ENCODE results near the gene TTC6. TPM values are rescaled to one million over a fixed set of nuclear protein-coding genes. Genes with fewer than 3 reads are reported as not detected.

The TTC6 gene
- total RNA-seq, 1 experiment from 2014 or later: 0.54 TPM

DNA sequence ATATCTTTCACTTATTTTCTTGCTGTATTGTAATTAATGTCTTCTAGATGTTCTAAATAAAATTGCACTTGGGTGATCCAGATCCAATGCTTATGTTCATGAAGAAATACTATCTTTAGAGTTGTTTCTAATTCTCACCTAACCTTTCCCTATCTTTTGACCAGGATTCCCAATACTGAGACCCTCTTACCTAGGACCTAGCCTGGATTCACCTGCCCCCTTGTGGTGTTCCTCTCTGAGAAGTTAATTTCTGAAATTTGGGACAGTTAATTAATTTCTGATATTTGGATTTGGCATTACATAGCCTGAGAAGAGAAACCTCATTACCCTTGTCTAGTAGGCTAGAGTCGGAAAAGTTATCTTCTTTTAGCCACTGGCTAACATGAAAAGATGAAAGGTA lies 29.9 kb upstream of the TTC6 start:
- ATAC-seq: no peak
- no peak for DNase-seq (ENCODE audit: low read depth, low spot score)
- intact Hi-C loops (cut with micrococcal nuclease; ENCODE audit: unreplicated experiment): no loop called here
- peaks cover 3% of the 10 kb centered on the region for H3K4me1 ChIP-seq (ENCODE audit: control insufficient read depth, insufficient read depth, low read length)
- no peaks in the 10 kb centered on the region for H3K9me3 ChIP-seq (ENCODE audit: control insufficient read depth, insufficient read depth, low read depth, low read length)
- no peaks in the 10 kb centered on the region for H3K36me3 ChIP-seq (ENCODE audit: control insufficient read depth, insufficient read depth, low read length)
- BruUV-seq (replicated peaks): no TSS peak
- ChIA-PET POLR2A (no interaction called here), CTCF (no interaction called here)
- no peak for TF ChIP-seq TCF7L2 (IDR thresholded peaks at IDR 0.05; ENCODE audit: low read depth, low read length)
- no peak for TF ChIP-seq SIN3A (IDR thresholded peaks at IDR 0.05; ENCODE audit: borderline replicate concordance, insufficient read depth, low read depth, low read length)
- no peak for TF ChIP-seq POLR2AphosphoS5 (IDR thresholded peaks at IDR 0.05; ENCODE audit: low read depth, low read length)
- TF ChIP-seq, protein P1, sequence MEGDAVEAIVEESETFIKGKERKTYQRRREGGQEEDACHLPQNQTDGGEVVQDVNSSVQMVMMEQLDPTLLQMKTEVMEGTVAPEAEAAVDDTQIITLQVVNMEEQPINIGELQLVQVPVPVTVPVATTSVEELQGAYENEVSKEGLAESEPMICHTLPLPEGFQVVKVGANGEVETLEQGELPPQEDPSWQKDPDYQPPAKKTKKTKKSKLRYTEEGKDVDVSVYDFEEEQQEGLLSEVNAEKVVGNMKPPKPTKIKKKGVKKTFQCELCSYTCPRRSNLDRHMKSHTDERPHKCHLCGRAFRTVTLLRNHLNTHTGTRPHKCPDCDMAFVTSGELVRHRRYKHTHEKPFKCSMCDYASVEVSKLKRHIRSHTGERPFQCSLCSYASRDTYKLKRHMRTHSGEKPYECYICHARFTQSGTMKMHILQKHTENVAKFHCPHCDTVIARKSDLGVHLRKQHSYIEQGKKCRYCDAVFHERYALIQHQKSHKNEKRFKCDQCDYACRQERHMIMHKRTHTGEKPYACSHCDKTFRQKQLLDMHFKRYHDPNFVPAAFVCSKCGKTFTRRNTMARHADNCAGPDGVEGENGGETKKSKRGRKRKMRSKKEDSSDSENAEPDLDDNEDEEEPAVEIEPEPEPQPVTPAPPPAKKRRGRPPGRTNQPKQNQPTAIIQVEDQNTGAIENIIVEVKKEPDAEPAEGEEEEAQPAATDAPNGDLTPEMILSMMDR (IDR thresholded peaks at IDR 0.05): peak; percentile 16; the same call in 1 of the 2 replicates
- TF ChIP-seq, protein P2, sequence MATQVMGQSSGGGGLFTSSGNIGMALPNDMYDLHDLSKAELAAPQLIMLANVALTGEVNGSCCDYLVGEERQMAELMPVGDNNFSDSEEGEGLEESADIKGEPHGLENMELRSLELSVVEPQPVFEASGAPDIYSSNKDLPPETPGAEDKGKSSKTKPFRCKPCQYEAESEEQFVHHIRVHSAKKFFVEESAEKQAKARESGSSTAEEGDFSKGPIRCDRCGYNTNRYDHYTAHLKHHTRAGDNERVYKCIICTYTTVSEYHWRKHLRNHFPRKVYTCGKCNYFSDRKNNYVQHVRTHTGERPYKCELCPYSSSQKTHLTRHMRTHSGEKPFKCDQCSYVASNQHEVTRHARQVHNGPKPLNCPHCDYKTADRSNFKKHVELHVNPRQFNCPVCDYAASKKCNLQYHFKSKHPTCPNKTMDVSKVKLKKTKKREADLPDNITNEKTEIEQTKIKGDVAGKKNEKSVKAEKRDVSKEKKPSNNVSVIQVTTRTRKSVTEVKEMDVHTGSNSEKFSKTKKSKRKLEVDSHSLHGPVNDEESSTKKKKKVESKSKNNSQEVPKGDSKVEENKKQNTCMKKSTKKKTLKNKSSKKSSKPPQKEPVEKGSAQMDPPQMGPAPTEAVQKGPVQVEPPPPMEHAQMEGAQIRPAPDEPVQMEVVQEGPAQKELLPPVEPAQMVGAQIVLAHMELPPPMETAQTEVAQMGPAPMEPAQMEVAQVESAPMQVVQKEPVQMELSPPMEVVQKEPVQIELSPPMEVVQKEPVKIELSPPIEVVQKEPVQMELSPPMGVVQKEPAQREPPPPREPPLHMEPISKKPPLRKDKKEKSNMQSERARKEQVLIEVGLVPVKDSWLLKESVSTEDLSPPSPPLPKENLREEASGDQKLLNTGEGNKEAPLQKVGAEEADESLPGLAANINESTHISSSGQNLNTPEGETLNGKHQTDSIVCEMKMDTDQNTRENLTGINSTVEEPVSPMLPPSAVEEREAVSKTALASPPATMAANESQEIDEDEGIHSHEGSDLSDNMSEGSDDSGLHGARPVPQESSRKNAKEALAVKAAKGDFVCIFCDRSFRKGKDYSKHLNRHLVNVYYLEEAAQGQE (IDR thresholded peaks at IDR 0.05; ENCODE audit: insufficient read depth in 1 of 2, low read depth in 2 of 2, low read length in 1 of 2): no peak
- in situ Hi-C loops (cut with HindIII; ENCODE audit: low pct_unique_long_range_greater_than_20kb, low sequenced_read_pairs): no loop called here
- no peaks in the 10 kb centered on the region for H3K27me3 ChIP-seq (ENCODE audit: control insufficient read depth, insufficient read depth, low read length)
- H3K4me3 ChIP-seq (ENCODE audit: low read depth in 2 of 2, low read length in 2 of 2): no peak overlapping the region
- H3K27ac ChIP-seq (ENCODE audit: low read length): peak overlapping the region; percentile 73

DNA sequence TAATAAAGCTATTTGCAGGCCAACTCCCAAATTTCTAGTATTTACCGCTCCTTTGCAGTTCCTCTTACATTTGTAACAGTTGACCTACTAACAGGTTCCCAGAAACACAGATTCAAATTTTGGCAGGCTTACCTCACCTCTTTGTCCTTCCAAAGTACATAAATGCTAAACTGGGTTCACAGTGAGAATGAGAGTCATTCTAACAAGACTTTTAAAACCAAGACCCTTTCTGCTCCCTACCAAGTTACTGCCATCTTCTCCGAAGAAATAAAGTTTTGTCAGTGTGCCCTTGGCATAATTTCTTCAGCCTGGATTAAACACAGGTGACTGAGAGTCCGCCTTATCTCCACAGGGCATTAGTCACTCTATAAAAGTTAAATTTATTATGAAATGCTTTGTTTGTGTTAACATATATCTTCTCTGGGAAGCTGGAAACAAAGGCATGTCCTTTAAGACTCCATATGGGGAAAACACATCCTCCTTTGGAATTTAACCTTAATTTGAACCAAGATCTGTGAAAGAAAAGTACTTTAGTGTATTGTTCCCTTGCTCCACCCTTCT lies 28.5 kb upstream of the TTC6 start:
- DNase-seq (ENCODE audit: low read depth, low spot score): no peak
- in situ Hi-C loops (cut with HindIII; ENCODE audit: low pct_unique_long_range_greater_than_20kb, low sequenced_read_pairs): no loop called here
- no TSS peak for BruUV-seq (replicated peaks)
- ChIA-PET POLR2A (no interaction called here), CTCF (no interaction called here)
- TF ChIP-seq, protein P1 (IDR thresholded peaks at IDR 0.05): no peak
- peak; percentile 58 for TF ChIP-seq TCF7L2 (IDR thresholded peaks at IDR 0.05; ENCODE audit: low read depth, low read length)
- intact Hi-C loops (cut with micrococcal nuclease; ENCODE audit: unreplicated experiment): no loop called here
- H3K9me3 ChIP-seq (ENCODE audit: control insufficient read depth, insufficient read depth, low read depth, low read length): no peaks in the 10 kb centered on the region
- H3K4me1 ChIP-seq (ENCODE audit: control insufficient read depth, insufficient read depth, low read length): peaks cover 3% of the 10 kb centered on the region
- peak overlapping the region; percentile 73 for H3K27ac ChIP-seq (ENCODE audit: low read length)
- no peaks in the 10 kb centered on the region for H3K36me3 ChIP-seq (ENCODE audit: control insufficient read depth, insufficient read depth, low read length)
- no peak overlapping the region for H3K4me3 ChIP-seq (ENCODE audit: low read depth in 2 of 2, low read length in 2 of 2)
- H3K27me3 ChIP-seq (ENCODE audit: control insufficient read depth, insufficient read depth, low read length): no peaks in the 10 kb centered on the region
- ATAC-seq: 0 out of 2 replicates have a peak, but pooled peaks have one; percentile 65

All from Panc1 (cell line).